Measurements from ENCODE around the gene HDGF.
A peak's percentile ranks its signal among the peaks of the same experiment; 100 is the strongest.

HDGF gene

GRCh38 chr1:156747742-156748669 is 3.5 kb downstream of the HDGF start:
- H3K4me3 ChIP-seq (replicated peaks; ENCODE audit: low read depth, low read length) = peak overlapping the region; percentile 94
- no peak for TF ChIP-seq CTCF (IDR thresholded peaks at IDR 0.05; ENCODE audit: low read depth, low read length, missing control alignments)
- no peak for DNase-seq (ENCODE audit: extremely low read depth, low read depth)

- peak; percentile 33 for TF ChIP-seq CTCF (IDR thresholded peaks at IDR 0.05; ENCODE audit: low read depth, low read length, missing control alignments)
Observed at GRCh38 chr1:156746728-156747631, 4.5 kb downstream of the HDGF start.

GRCh38 chr1:156746406-156746727 is 5.1 kb downstream of the HDGF start:
- H3K4me3 ChIP-seq (replicated peaks; ENCODE audit: low read depth, low read length) = peak overlapping the region; percentile 94
- no peak for DNase-seq (ENCODE audit: extremely low read depth, low read depth)
- no peak for TF ChIP-seq CTCF (IDR thresholded peaks at IDR 0.05; ENCODE audit: low read depth, low read length, missing control alignments)

More at GRCh38 chr1:156746728-156747631, 4.5 kb downstream of the HDGF start:
- H3K4me3 ChIP-seq (replicated peaks; ENCODE audit: low read depth, low read length) = peak overlapping the region; percentile 94
- peak; percentile 81 for DNase-seq (ENCODE audit: extremely low read depth, low read depth)

GRCh38 chr1:156745881-156746280 is 5.6 kb downstream of the HDGF start:
- peak overlapping the region; percentile 94 for H3K4me3 ChIP-seq (replicated peaks; ENCODE audit: low read depth, low read length)
- DNase-seq (ENCODE audit: extremely low read depth, low read depth) = no peak
- TF ChIP-seq CTCF (IDR thresholded peaks at IDR 0.05; ENCODE audit: low read depth, low read length, missing control alignments) = no peak

GRCh38 chr1:156744786-156745419 is 6.6 kb downstream of the HDGF start:
- no peak for DNase-seq (ENCODE audit: extremely low read depth, low read depth)
- TF ChIP-seq CTCF (IDR thresholded peaks at IDR 0.05; ENCODE audit: low read depth, low read length, missing control alignments) = no peak
- H3K4me3 ChIP-seq (replicated peaks; ENCODE audit: low read depth, low read length) = no peak overlapping the region

GRCh38 chr1:156744344-156744743 is 7.1 kb downstream of the HDGF start:
- no peak overlapping the region for H3K4me3 ChIP-seq (replicated peaks; ENCODE audit: low read depth, low read length)

More at GRCh38 chr1:156744344-156744743, 7.1 kb downstream of the HDGF start:
- no peak for DNase-seq (ENCODE audit: extremely low read depth, low read depth)
- no peak for TF ChIP-seq CTCF (IDR thresholded peaks at IDR 0.05; ENCODE audit: low read depth, low read length, missing control alignments)
